OCI-LY3 (cell line): ENCODE measurements around the gene KLHL29.

ENCODE experiments used
- CTCF ChIP-seq: fragments of 200-600, 300-600 bp; sonication (generic); IDR thresholded peaks from 2 replicates; pipeline ENCODE4 v1.5.1; 2014; ENCODE audit warnings: antibody characterized with exemption, low read length, low read depth
- EZH2phosphoT487 ChIP-seq: fragments of 200-600 bp; shearing (Covaris generic); IDR thresholded peaks from 2 replicates; pipeline ENCODE4 v1.6.1; 2018; ENCODE audit warnings: antibody characterized with exemption, mixed run types, low read depth

GRCh38 chr2:23394700-23395099 lies 9.7 kb downstream of the KLHL29 start:
- no peak for TF ChIP-seq CTCF
- TF ChIP-seq EZH2phosphoT487 = no peak
